NCI-H1092 treated with DMSO at 0.1 percent for 48 hours (cell line): Measurements from ENCODE around the gene CEP72.
"Not testable (repeated sequence)": the region's sequence is repeated elsewhere in the genome, so short reads cannot be mapped to it uniquely, and the experiment has no call there.

Experiments
- DNase-seq: peaks from one replicate; lab custom pipeline; 2025; lab: John Stamatoyannopoulos, UW

CEP72 gene

DNA sequence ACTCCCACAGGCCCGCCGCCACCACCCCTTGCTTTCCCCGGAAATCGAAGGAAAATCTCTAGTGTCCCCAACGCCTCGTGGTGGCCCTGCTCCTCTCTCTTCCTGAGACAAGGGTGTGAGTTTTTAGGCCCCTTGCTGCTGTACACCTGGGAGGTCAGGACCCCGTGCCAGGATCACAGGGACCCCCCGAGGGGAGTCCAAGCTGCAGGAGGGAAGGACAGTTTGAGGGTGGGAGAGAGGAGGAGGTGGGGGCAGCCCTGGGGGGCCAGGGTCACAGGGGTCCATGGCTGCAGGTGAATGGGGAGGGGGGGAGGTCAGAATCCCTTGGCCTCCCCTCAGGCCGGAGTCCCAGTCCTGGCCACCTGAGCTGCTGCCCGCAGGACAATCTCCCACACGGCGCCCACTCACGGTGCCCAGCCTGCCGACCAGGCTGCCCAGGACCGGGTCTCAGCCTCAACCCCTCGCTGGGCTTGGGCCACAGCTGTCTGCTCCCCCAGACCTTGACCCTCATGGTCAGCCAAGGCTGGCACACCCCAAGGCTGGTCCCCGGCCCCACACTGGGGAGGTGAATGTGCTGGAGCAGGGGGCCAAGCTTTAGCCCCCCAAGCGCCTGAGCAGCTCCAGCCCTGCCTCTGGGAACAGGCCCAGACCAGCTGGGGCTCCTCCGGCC is 61.2 kb downstream of the CEP72 start:
- no peak for DNase-seq

DNA sequence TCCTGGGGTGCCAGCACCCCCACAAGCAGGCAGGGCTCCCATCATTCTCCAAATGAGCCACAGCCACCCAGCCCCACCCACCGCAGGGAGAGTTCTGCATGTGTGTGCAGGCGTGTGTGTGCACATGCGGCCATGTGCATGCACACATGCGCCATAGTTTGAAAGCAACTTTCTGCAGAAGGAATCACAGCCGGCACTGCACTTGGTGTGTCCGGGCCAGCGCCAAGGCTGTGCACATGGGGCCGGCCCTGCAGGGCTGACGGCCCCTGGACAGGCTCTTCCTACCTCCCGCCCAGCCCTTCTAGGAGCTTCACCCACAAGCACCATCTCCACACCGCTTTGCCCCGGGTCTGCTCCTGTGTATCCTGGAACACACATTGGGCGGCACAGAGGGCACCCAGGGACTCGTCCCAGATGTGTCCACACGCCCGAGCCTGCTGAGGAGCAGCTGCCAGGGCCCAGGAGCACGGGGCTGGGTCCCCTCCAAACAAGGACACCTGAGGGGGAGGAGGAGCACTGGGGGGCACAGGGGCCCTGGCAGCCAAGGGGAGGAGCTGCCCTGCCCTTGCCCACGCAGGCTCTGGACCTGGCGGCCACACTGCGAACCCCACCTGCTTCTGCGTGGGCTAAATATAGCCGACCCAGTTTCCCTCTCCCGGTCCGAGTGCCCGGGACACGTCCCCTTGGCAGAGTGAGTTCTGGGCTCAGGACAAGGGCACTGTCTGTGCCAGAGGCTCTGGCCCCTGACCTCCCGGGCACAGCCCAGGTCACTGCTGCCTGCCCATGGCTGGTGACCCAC is 61.9 kb downstream of the CEP72 start:
- no peak for DNase-seq

DNA sequence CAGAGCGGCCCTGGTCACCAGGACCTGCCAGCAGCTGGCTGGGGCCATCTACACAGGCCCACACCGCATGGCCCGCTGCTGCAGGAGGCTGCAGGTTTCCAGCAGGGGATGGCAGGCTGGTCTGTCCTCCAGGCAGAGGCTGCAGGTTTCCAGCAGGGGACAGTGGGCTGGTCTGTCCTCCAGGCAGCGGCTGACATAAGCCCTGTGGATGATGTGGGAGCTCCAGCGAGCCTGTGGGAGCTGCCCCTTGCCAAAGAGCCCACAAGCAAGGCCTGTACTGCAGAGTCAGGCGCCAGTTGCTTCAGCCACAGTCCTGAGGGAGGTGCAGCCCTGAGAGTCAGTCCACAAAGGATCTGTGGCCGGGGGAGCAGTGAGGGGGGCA is 62.5 kb downstream of the CEP72 start:
- DNase-seq, result no peak

DNA sequence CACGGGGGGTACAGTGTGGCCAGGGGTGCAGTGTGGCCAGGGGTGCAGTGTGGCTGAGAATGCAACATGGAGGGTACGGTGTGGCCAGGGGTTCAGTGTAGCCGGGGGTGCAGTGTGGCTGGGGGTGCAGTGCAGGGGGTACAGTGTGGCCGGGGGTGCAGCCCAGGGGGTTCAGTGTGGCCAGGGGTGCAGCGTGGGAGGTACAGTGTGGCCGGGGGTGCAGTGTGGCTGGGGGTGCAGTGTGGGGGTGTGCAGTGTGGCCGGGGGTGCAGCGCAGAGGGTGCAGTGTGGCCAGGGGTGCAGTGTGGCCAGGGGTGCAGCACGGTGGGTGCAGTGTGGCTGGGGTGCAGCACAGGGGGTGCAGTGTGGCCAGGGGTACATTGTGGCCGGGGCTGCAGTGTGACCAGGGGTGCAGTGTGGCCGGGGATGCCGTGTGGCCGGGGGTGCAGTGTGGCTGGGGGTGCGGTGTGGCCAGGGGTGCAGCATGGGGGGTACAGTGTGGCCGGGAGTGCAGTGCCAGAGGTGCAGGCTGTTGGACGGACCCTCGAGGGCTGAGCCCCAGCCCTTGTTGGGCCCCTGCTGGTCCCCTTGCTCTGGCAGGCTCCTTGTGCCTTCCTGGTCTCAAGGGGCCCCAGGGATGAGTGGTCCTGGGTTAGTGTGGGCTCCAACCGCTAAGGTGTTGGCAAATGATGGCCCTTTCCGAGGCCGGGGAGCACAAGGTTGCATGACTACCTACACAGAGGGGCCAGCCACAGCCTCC is 63.2 kb downstream of the CEP72 start:
- no peak for DNase-seq

DNA sequence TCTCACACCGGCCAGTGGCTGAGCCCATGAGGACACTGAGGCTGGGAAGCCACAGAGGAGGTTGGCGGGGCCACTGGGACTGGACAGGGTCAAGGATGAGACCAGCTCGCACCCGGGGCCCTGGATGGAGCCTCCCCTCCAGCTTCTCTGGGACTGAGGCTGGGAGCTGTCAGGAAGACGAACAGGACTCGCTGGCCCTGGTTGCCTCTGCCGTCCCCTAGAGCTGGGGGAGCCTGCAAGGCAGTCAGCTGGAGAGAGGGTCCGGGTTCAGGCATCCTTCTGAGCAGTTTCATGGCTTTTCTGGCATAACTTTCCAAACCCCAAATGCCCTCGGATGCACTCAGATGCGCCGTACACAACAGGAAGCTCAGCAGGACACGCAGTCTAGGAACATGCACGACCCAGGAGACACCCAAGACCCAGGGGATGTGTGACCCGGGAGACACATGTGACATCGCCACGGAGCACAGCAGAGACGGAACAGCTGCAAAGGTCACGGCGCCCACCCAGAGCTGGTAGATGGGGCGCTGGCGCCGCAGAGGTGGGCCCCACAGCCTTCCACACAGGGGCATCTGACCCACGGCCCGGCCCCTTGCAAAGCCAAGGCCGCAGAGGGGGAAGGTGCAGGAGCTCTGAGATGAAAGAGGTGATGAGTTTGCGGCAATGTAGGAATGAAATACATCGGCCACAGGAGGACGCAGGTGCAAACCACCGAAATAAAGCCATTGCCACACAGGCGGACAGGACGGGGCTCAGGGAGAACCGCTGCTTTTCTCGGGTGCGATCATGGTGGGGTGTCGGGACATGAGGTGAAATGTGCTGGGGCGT is 63.9 kb downstream of the CEP72 start:
- DNase-seq, result no peak

DNA sequence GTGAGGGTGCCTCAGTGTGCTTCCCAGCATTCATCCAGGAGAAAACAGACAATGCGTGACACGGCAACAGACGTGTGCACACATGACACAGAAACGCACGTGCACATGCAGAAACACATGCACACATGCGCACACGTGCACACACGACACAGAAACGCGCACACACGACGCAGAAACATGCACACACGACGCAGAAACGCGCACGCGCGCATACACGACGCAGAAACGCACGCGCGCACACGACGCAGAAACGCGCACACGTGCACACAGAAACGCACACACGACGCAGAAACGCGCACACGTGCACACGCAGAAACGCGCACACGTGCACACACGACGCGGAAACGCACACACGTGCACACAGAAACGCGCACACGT is 64.5 kb downstream of the CEP72 start:
- DNase-seq, result no peak

DNA sequence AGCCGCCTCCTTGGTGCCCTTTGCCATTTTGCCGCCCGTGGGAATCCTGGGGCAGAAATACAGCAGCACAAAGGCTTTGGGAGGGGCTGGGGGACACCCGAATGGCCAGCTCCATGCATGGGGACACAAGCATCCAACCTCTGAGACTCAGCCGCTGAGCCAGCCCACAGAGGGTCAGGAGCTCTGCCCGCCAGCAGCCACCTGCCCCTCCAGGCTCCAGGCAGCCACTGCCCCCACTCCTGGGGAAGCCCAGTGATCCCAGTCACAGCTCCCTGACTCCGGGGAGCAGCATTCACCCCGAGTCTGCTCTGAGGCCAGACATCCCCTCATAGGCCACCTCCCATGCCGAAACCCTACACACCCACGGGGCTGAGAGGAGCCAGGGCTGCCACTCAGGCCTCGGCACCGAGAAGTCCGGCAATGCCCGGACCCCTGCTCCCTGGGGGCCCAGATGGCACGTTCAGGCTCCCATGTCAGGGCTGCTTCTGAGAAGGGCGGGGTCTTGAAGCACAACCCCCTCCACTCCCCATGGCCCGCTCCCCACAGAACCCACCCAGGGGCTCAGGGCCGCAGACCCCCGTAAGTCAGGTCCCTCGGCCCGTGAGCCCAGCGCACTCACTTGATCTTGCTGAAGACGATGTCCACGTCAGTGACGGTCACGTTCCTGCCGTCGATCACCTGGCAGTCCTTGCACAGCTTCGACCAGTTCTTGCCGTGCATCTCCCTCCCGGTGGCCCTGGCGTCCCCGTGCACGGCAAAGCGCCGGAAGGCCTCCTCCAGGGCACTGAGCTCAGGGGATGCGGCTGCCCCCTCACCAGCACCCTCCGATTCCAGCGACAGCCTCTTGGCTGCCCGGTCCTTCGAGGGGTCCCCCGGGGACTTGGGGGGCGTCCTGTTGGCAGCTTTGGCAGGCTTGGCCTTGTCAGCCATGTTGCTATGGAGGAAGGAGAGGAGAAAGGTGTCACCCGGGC is 65.3 kb downstream of the CEP72 start:
- no peak for DNase-seq

DNA sequence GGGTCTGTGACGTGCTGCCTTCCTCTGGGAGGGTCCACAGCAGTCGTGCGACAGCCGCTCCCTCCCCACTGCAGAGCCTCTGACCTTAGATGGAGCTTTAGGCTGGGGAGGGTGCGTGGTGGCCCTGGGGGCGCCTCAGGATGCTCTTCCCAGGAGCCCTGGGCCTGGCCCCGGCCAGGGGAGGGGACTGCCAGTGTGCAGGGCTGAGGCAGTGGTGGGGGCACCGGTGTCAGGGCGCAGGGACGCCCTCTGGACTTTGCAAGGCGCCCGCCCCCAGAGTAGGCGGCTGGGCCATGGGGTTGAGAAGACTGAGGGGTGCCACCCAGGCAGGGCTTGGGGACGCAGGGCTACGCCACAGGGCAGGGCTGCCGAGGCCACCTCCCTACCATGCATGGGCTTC is 66.4 kb downstream of the CEP72 start:
- DNase-seq, result not testable (repeated sequence)

DNA sequence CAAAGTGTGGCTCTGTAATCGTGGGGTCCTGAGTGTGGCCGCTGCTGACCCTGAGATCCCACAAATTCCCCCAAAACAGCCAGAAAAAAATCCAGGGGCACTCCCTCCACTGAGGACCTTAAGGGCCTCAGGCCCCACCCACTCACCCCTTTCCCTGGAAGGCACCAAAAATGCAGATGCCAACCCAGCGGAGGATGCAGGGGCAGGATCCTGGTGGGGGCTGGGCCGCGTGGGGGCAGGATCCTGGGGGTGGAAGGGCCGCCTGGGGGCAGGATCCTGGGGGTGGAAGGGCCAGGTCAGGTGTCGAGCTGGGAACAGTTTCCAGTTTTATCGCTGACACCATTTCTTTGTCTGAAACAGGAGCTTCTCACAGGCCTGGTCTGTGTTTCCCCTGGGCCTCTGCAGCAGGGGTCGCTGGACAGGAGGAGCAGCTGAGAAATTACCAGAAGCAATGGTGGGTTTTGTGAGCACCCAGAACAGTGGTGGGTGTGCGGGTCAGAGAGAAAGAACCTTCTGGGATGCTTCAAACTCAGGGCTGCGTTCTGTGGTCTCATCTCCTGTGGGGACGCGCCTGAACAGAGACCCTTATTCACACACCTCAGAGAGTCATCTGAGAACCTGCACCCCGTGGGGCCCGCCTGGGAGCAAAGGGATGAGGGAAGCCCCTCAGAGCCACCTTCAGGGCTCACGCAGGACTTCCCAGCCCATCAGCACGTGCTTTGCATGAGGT is 67.2 kb downstream of the CEP72 start:
- not testable (repeated sequence) for DNase-seq

DNA sequence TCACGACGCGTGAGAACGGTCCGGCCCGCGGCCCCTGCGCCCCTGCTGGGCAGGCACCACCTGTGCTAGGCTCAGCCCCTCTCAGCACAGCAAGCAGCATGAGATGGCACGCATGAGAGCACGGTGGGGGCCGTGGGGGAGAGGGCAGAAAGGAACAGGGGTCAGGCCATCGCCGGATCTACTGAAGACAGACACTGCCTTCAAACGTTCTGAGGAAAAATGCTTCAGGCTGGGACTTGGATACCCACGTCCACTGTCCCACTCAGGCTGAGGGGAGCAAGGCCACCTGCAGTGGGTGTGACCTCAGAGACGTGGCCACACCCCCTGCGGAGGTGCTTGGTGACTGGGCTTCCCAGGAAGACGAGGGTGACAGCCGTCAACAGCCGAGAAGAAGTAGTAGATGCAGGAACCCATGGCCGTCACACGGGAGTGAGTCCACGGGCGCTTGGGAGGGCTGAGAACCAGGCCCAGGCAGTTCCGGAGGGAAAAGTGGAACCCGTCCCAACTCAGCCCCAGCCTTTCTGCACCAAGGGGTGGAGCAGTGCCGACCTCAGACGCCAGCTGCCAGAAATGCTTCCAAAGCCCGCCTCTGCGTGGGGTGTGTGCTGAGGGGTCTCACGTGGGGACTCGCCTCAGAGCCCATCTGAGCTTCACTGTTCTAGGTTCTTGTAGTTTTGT is 68.1 kb downstream of the CEP72 start:
- DNase-seq, result not testable (repeated sequence)

DNA sequence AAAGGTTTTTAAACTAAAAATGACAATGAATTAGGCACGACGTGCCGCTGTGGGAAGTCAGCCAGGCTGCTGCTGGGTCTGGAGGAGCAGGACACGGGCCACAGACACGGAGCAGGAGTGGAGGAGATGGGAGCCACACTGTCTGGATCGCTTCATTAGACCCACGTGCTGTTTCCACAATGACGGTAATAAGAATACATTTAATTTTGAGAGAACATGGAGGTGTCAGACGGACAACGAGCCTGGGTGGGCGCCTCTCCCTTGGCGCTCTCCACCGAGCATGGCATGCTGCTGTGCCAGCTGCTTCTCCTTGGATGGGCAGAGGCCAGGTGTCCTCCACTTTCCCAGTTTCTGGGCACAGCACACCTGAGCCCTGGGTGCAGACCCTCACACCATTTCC is 68.7 kb downstream of the CEP72 start:
- DNase-seq, result not testable (repeated sequence)

DNA sequence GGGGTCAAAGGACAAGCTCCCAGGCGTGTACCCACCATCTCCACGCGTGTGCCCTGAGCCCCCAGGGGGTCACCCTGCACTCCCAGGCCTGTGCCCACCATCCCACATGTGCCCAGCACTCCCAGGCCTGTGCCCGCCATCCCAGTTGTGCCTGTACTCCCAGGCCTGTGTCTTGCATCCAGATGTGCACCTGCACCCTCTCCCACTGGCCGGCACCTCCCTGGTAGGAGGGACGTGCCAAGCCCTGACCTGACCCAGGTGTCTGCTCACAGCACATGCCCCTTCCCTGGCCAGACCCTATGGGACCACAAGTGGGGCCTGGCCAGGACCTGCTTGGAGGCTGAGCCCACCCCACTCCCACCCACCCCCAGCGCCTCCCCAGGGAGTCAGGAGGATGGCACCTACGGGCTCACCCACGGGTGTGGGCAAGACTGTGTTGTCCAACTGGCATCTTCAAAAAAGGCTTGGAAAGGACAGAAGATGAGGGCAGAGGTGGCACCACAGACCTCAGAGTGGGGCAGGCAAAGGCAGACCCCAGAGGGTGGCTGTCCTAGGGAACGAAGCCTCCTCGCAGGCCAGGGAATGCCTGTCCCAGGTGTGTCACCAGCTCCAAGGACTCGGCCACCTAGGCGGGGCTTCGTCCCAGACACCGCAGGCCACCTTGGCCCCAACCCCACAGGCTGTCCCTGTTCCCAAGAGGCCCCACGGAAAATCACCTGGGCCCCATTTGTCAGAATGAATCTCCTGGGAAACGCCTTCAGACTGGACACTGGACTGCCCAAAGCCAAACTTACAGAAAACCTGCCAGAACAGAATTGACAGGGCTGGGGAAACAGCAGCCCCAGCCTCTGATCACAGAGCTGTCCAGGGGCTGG is 69.4 kb downstream of the CEP72 start:
- DNase-seq, result not testable (repeated sequence)

DNA sequence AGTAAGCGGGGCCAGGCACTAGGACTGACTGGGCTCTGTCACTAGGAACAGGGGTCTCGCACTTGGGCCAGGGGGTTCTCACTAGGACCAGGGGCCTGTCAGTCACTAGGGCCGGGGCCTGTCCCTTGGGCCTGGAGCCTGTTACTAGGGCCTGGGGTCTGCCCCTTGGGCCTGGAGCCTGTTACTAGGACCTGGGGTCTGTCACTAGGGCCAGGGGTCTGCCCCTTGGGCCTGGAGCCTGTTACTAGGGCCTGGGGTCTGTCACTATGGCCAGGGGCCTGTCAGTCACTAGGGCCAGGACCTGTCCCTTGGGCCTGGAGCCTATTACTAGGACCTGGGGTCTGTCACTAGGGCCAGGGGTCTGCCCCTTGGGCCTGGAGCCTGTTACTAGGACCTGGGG is 70.1 kb downstream of the CEP72 start:
- DNase-seq, result not testable (repeated sequence)

DNA sequence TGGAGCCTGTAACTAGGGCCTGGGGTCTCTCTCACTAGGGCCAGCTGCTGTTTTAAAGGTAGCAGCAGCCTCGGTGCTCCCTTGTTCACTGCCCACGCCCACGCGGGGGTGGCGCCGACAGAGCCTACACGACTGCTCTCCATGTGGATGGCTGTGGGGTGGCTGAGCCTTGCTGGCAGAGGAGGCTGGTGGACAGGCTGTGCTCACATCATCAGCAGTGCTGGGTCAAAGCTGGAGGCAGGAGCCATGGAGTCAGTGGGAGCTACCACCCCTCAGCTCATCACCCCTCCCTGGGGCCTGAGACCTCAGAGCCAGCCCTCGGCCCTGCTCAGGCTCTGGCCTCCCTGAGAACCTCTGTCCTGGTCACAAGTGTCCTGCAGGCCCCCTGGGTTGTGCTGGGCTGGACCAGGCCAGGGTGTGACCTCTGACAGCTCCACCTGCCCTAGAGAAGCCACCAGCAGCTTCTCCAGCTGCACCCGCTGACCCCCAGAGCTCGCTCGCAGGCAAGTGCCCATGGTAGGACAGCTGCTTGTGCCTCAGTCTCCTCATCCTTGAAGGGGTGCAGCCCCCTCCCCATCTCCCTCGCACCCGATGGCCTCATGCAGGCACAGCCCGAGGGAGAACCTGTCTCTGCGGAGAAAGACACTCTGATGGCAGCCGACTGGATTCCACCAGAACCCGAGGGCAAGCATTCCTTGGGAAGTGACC is 70.7 kb downstream of the CEP72 start:
- not testable (repeated sequence) for DNase-seq

DNA sequence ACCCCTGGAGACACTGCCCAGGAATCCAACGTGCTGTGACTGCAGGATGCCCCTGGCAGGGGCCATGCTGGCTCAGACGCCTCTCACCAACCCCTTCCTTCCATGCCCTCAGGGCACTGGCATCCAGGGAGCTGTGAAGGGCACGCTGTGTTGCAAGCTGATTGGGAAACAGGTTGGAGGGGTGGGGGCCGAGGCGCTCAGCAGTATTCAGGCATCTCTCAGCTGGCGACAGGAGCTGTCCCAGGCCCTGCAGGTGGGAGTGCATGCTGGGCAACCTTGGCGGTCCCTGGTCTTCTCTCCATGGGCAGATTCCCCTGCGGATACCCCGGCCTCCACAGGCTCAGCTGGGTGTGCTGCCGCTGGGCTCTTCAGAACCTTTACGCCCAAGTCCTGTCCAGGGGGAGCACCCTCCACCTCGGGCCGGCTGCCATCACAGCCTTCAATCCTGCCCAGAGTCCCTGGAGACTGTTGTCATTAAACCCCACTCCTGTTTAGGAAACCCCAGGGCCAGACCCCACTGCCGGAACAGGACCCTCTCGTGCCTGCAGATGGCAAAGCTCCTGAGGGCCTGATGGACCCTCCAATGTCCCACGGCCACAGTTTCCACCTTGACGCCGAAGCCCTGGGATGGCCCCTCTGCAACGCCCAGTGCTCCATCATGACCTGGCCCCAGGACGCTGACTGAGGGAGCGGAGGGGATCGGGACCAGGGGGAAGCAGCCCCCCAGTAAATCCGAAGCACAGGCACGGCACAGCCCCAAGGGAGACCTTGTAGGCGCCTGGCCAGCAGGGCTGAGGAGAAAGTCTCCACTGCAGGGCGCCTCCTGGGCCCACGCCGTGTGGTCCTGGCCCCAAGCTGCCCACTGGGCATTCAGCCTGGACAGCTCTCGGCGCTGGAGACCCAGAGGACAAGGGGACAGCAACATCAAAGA is 71.7 kb downstream of the CEP72 start:
- DNase-seq, result no peak

DNA sequence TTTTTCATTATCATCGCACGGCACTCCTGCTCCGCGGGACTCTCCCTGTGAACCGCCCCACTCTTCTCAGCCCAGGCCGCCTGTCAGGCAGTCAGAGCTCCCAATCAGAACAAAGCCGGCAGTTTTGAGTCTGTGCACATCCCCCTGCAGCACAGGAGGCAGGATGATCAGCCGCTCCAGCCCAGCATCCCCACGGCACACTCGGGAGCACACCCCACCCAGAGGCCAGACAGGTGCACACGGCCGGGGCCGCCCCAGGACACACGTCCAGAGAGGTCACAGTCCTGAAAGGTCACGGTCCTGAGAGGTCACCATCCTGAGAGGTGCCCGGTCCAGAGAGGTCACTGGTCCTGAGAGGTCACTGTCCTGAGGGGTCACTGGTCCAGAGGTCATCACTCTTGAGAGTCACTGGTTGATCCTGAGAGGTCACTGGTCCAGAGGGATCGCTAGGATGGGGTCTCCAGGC is 72.6 kb downstream of the CEP72 start:
- no peak for DNase-seq
